MV-4-11 (cell line): ENCODE measurements around the gene CES4A.
"Not testable (repeated sequence)": the region's sequence is repeated elsewhere in the genome, so short reads cannot be mapped to it uniquely, and the experiment has no call there.

Experiments
- DNase-seq: peaks from one replicate; lab custom pipeline; 2025; lab: John Stamatoyannopoulos, UW

The CES4A gene

GRCh38 chr16:66956154-66956457 is 32.3 kb upstream of the CES4A start:
- not testable (repeated sequence) for DNase-seq

- no peak for DNase-seq
Observed at GRCh38 chr16:66958857-66959703, 29.3 kb upstream of the CES4A start.

- DNase-seq = peak; percentile 58
Observed at GRCh38 chr16:66959704-66960161, 28.7 kb upstream of the CES4A start.

- no peak for DNase-seq
Observed at GRCh38 chr16:66960270-66960669, 28.1 kb upstream of the CES4A start.

GRCh38 chr16:66961065-66961744 is 27.2 kb upstream of the CES4A start, which contains the start of gene CES3:
Gene CES3, plus strand, starts transcription at chr16:66961266. Its CDS starts 42 bp downstream, at chr16:66961308.
- peak; percentile 78 for DNase-seq

- no peak for DNase-seq
Observed at GRCh38 chr16:66961914-66962313, 26.5 kb upstream of the CES4A start.

GRCh38 chr16:66964049-66964448 is 24.3 kb upstream of the CES4A start:
- no peak for DNase-seq

- DNase-seq = no peak
Observed at GRCh38 chr16:66968847-66969246, 19.5 kb upstream of the CES4A start.

- DNase-seq = no peak
Observed at GRCh38 chr16:66970775-66971720, 17.3 kb upstream of the CES4A start.

GRCh38 chr16:66972983-66973382 is 15.4 kb upstream of the CES4A start:
- peak; percentile 31 for DNase-seq

- no peak for DNase-seq
Observed at GRCh38 chr16:66973716-66974115, 14.7 kb upstream of the CES4A start.

- not testable (repeated sequence) for DNase-seq
Observed at GRCh38 chr16:66974156-66974931, 14.0 kb upstream of the CES4A start.

GRCh38 chr16:66974932-66975246 is 13.5 kb upstream of the CES4A start:
- peak; percentile 13 for DNase-seq

GRCh38 chr16:66975302-66975893 is 13.0 kb upstream of the CES4A start:
- DNase-seq = no peak

- DNase-seq = no peak
Observed at GRCh38 chr16:66976746-66977145, 11.6 kb upstream of the CES4A start.

- DNase-seq = peak; percentile 76
Observed at GRCh38 chr16:66977341-66978113, 10.9 kb upstream of the CES4A start.

GRCh38 chr16:66979011-66979717 is 9.2 kb upstream of the CES4A start:
- no peak for DNase-seq

GRCh38 chr16:66983033-66983432 is 5.4 kb upstream of the CES4A start:
- no peak for DNase-seq

- DNase-seq = no peak
Observed at GRCh38 chr16:66984892-66985311, 3.5 kb upstream of the CES4A start.

- DNase-seq = no peak
Observed at GRCh38 chr16:66986559-66986958, 1.8 kb upstream of the CES4A start.
